Panc1 (cell line): ENCODE results near the gene SMG1. TPM values are rescaled to one million over a fixed set of nuclear protein-coding genes. Genes with fewer than 3 reads are reported as not detected.

Experiments used
- ATAC-seq: fragments of 200-7000 bp; cut with Tn5 transposase; 2 replicates; pipeline ENCODE4 v1.9.1; 2020; ENCODE audit warnings: mild to moderate bottlenecking, moderate library complexity
- BruUV-seq: library from RNA; stranded (reverse); fragments of 400-500 nt; replicated peaks from 2 replicates; lab custom pipeline; 2021; lab: Mats Ljungman, UMichigan
- CTCF ChIA-PET: fragments of 300-600 bp; sonication (Branson Sonifier 250); formaldehyde crosslinking; loops from one replicate; lab custom pipeline; 2022; ENCODE audit warnings: antibody characterized with exemption; lab: Charles Lee
- POLR2A ChIA-PET: fragments of 300-600 bp; sonication (Branson Sonifier 250); formaldehyde crosslinking; loops from one replicate; lab custom pipeline; 2022; ENCODE audit warnings: antibody characterized with exemption; lab: Charles Lee
- DNase-seq: peaks from one replicate; pipeline ENCODE4 v3.0.0-alpha.2; 2010; ENCODE audit warnings: low read depth, low spot score
- H3K27ac ChIP-seq: 2 replicates; pipeline ENCODE4 v1.5.1; 2011; ENCODE audit warnings: mild to moderate bottlenecking, low read length, inconsistent platforms
- H3K27me3 ChIP-seq: fragments of 200-500 bp; sonication (Bioruptor generic); 2 replicates; pipeline ENCODE4 v1.6.0; 2014; ENCODE audit warnings: low read length, inconsistent platforms; ENCODE audit not compliant: control insufficient read depth, insufficient read depth
- H3K36me3 ChIP-seq: fragments of 200-500 bp; sonication (Bioruptor generic); 2 replicates; pipeline ENCODE4 v1.5.1; 2014; ENCODE audit warnings: inconsistent platforms, mild to moderate bottlenecking, low read length, moderate library complexity; ENCODE audit not compliant: control insufficient read depth, insufficient read depth
- H3K4me1 ChIP-seq: 2 replicates; pipeline ENCODE4 v1.5.1; 2011; ENCODE audit warnings: inconsistent platforms, mild to moderate bottlenecking, low read length, moderate library complexity; ENCODE audit not compliant: control insufficient read depth, insufficient read depth
- H3K4me3 ChIP-seq, 2 experiments: 2 replicates each; pipeline ENCODE4 v1.5.1; 2011 to 2012; ENCODE audit warnings: low read depth in 2 of 2, low read length in 2 of 2, mild to moderate bottlenecking in 2 of 2, inconsistent platforms in 1 of 2, moderate library complexity in 1 of 2
- H3K9me3 ChIP-seq: fragments of 200-500 bp; sonication (Bioruptor generic); 2 replicates; pipeline ENCODE4 v1.5.1; 2014; ENCODE audit warnings: low read depth, mild to moderate bottlenecking, inconsistent platforms, low read length, moderate library complexity; ENCODE audit not compliant: control insufficient read depth, insufficient read depth
- CTCF ChIP-seq: fragments of 450-650 bp; IDR thresholded peaks from 2 replicates; pipeline ENCODE4 v1.5.1; 2017; ENCODE audit warnings: mild to moderate bottlenecking
- POLR2AphosphoS5 ChIP-seq: IDR thresholded peaks from 2 replicates; pipeline ENCODE4 v1.6.1; 2012; ENCODE audit warnings: mild to moderate bottlenecking, low read depth, low read length, moderate library complexity
- REST ChIP-seq, 2 experiments: IDR thresholded peaks; 2 replicates each; pipeline ENCODE4 v1.6.1; 2011 to 2012; ENCODE audit warnings: low read depth in 2 of 2, control low read depth in 1 of 2, low read length in 1 of 2, mild to moderate bottlenecking in 1 of 2, moderate library complexity in 1 of 2; ENCODE audit not compliant: insufficient read depth in 1 of 2
- SIN3A ChIP-seq: IDR thresholded peaks from 2 replicates; pipeline ENCODE4 v1.6.1; 2012; ENCODE audit warnings: low read depth, mild to moderate bottlenecking, low read length, moderate library complexity, borderline replicate concordance; ENCODE audit not compliant: insufficient read depth
- TCF7L2 ChIP-seq: IDR thresholded peaks from 2 replicates; pipeline ENCODE4 v1.6.1; 2011; ENCODE audit warnings: mild to moderate bottlenecking, low read depth, low read length, inconsistent platforms
- in situ Hi-C: cut with HindIII; loops from 2 replicates; pipeline ENCODE4 v1.10.0; 2016; ENCODE audit warnings: low sequenced_read_pairs, low pct_unique_long_range_greater_than_20kb
- intact Hi-C: fragments of 100-400 bp; cut with micrococcal nuclease; formaldehyde crosslinking; loops from one replicate; pipeline ENCODE4 v1.10.0; 2022; ENCODE audit not compliant: unreplicated experiment
- total RNA-seq: library from RNA; stranded (reverse); gene quantifications from one replicate; pipeline ENCODE4 v1.2.1, GENCODE V29; 2021; ENCODE audit not compliant: unreplicated experiment

Gene SMG1
- total RNA-seq, 1 experiment from 2014 or later, result 113 TPM

- ATAC-seq (no peak), DNase-seq (no peak)
- ChIA-PET CTCF (interaction anchor here (0.5 kb wide), 1 partner anchor 121 kb away, joined by 10 read pairs; no protein-coding TSS in a partner anchor), POLR2A (no interaction called here)
- Histone ChIP-seq H3K36me3 (no peaks in the 10 kb centered on the region), H3K27ac (no peak overlapping the region), H3K27me3 (no peaks in the 10 kb centered on the region), H3K4me3 (no peak overlapping the region), H3K9me3 (no peaks in the 10 kb centered on the region), H3K4me1 (peaks cover 4% of the 10 kb centered on the region; the same call in 1 of the 2 replicates)
- no TSS peak for BruUV-seq
- TF ChIP-seq TCF7L2, result no peak
- TF ChIP-seq REST (IDR thresholded peaks at IDR 0.05; ENCODE audit: insufficient read depth in 1 of 2, low read depth in 2 of 2, low read length in 1 of 2), result no peak
- TF ChIP-seq CTCF, result no peak
- TF ChIP-seq POLR2AphosphoS5, result no peak
- TF ChIP-seq SIN3A, result no peak
- intact Hi-C loops (loop anchor here (2.0 kb wide), 1 partner anchor 169 kb away; the partner anchor contains the start of gene ARL6IP1), in situ Hi-C loops (loop anchor here (10.0 kb wide), 1 partner anchor 135 kb away; no protein-coding TSS in a partner anchor)
These were observed 43.6 kb upstream of the SMG1 start for GRCh38 chr16:18969855-18970240.

GRCh38 chr16:18969050-18969854 is 43.0 kb upstream of the SMG1 start:
- intact Hi-C loops (loop anchor here (2.0 kb wide), 1 partner anchor 168 kb away; the partner anchor contains the start of gene ARL6IP1), in situ Hi-C loops (no loop called here)
- ATAC-seq (peak; percentile 98), DNase-seq (no peak)
- peak; percentile 99 for TF ChIP-seq CTCF
- no peak for TF ChIP-seq SIN3A
- peak; percentile 32; the same call in 1 of the 2 replicates for TF ChIP-seq POLR2AphosphoS5
- H3K4me3 ChIP-seq, result peak overlapping the region; percentile 27 to 42
- no peaks in the 10 kb centered on the region for H3K9me3 ChIP-seq
- no TSS peak for BruUV-seq
- H3K27ac ChIP-seq, result no peak overlapping the region
- H3K4me1 ChIP-seq, result peaks cover 4% of the 10 kb centered on the region; the same call in 1 of the 2 replicates
- H3K36me3 ChIP-seq, result no peaks in the 10 kb centered on the region
- CTCF ChIA-PET, result interaction anchor here (0.5 kb wide), 1 partner anchor 120 kb away, joined by 10 read pairs; no protein-coding TSS in a partner anchor
- POLR2A ChIA-PET, result no interaction called here
- H3K27me3 ChIP-seq, result no peaks in the 10 kb centered on the region
